ENCODE results near the gene PHLDB2.

Gene PHLDB2

GRCh38 chr3:111913163-111913763 is 54.2 kb downstream of the PHLDB2 start:
- H3K4me3 ChIP-seq (replicated peaks; ENCODE audit: low read depth, low read length), result no peak overlapping the region
- DNase-seq (ENCODE audit: extremely low read depth, low read depth), result no peak
- TF ChIP-seq CTCF (IDR thresholded peaks at IDR 0.05; ENCODE audit: low read depth, low read length, missing control alignments), result no peak

- no peak overlapping the region for H3K4me3 ChIP-seq (replicated peaks; ENCODE audit: low read depth, low read length)
- no peak for DNase-seq (ENCODE audit: extremely low read depth, low read depth)
- no peak for TF ChIP-seq CTCF (IDR thresholded peaks at IDR 0.05; ENCODE audit: low read depth, low read length, missing control alignments)
Measured at GRCh38 chr3:111915905-111916304, 56.8 kb downstream of the PHLDB2 start.

- TF ChIP-seq CTCF (IDR thresholded peaks at IDR 0.05; ENCODE audit: low read depth, low read length, missing control alignments), result no peak
- DNase-seq (ENCODE audit: extremely low read depth, low read depth), result no peak
- no peak overlapping the region for H3K4me3 ChIP-seq (replicated peaks; ENCODE audit: low read depth, low read length)
Measured at GRCh38 chr3:111917300-111917699, 58.2 kb downstream of the PHLDB2 start.

- DNase-seq (ENCODE audit: extremely low read depth, low read depth), result no peak
- no peak for TF ChIP-seq CTCF (IDR thresholded peaks at IDR 0.05; ENCODE audit: low read depth, low read length, missing control alignments)
- no peak overlapping the region for H3K4me3 ChIP-seq (replicated peaks; ENCODE audit: low read depth, low read length)
Measured at GRCh38 chr3:111919370-111920065, 60.5 kb downstream of the PHLDB2 start.

- DNase-seq (ENCODE audit: extremely low read depth, low read depth), result no peak
- TF ChIP-seq CTCF (IDR thresholded peaks at IDR 0.05; ENCODE audit: low read depth, low read length, missing control alignments), result no peak
Measured at GRCh38 chr3:111921181-111921580, 62.1 kb downstream of the PHLDB2 start.

GRCh38 chr3:111923095-111923771 is 64.2 kb downstream of the PHLDB2 start:
- H3K4me3 ChIP-seq (replicated peaks; ENCODE audit: low read depth, low read length), result no peak overlapping the region
- no peak for DNase-seq (ENCODE audit: extremely low read depth, low read depth)
- no peak for TF ChIP-seq CTCF (IDR thresholded peaks at IDR 0.05; ENCODE audit: low read depth, low read length, missing control alignments)

More at GRCh38 chr3:111921181-111921580, 62.1 kb downstream of the PHLDB2 start:
- H3K4me3 ChIP-seq (replicated peaks; ENCODE audit: low read depth, low read length), result no peak overlapping the region
